GM19395 (cell line): ENCODE measurements around the gene SPSB4.

Experiments used
- ATAC-seq: cut with Tn5 transposase; IDR thresholded peaks from one replicate; pipeline ENCODE4 v1.9.1; 2021; ENCODE audit warnings: mild to moderate bottlenecking, moderate library complexity; ENCODE audit not compliant: unreplicated experiment

The SPSB4 gene

GRCh38 chr3:141073580-141073979, 22.4 kb downstream of the SPSB4 start:
- ATAC-seq = no peak

- ATAC-seq = no peak
Observed at GRCh38 chr3:141074529-141074928, 23.4 kb downstream of the SPSB4 start.

GRCh38 chr3:141076036-141076773, 25.1 kb downstream of the SPSB4 start:
- no peak for ATAC-seq

GRCh38 chr3:141076797-141077571, 25.8 kb downstream of the SPSB4 start:
- ATAC-seq = no peak

- ATAC-seq = no peak
Observed at GRCh38 chr3:141077631-141078030, 26.5 kb downstream of the SPSB4 start.

GRCh38 chr3:141078200-141078599, 27.1 kb downstream of the SPSB4 start:
- ATAC-seq = no peak

GRCh38 chr3:141080431-141080830, 29.3 kb downstream of the SPSB4 start:
- ATAC-seq = no peak

- no peak for ATAC-seq
Observed at GRCh38 chr3:141081141-141081795, 30.1 kb downstream of the SPSB4 start.

GRCh38 chr3:141082064-141082463, 30.9 kb downstream of the SPSB4 start:
- no peak for ATAC-seq

- ATAC-seq = no peak
Observed at GRCh38 chr3:141083226-141083625, 32.1 kb downstream of the SPSB4 start.

- ATAC-seq = no peak
Observed at GRCh38 chr3:141083836-141084649, 32.9 kb downstream of the SPSB4 start.

- no peak for ATAC-seq
Observed at GRCh38 chr3:141085343-141086070, 34.4 kb downstream of the SPSB4 start.

GRCh38 chr3:141086188-141086587, 35.0 kb downstream of the SPSB4 start:
- ATAC-seq = no peak

- ATAC-seq = no peak
Observed at GRCh38 chr3:141087076-141087777, 36.1 kb downstream of the SPSB4 start.

GRCh38 chr3:141087778-141088130, 36.6 kb downstream of the SPSB4 start:
- no peak for ATAC-seq

- ATAC-seq = no peak
Observed at GRCh38 chr3:141089339-141090152, 38.4 kb downstream of the SPSB4 start.

GRCh38 chr3:141091426-141091825, 40.3 kb downstream of the SPSB4 start:
- no peak for ATAC-seq

GRCh38 chr3:141092663-141093062, 41.5 kb downstream of the SPSB4 start:
- ATAC-seq = no peak

- ATAC-seq = no peak
Observed at GRCh38 chr3:141093397-141093796, 42.2 kb downstream of the SPSB4 start.
